Stimulated activated effector memory CD8-positive, alpha-beta T cell treated with anti-CD3 and anti-CD28 coated beads, Interleukin-12 subunit alpha, Interleukin-12 subunit beta, amount 100 ng/mL, for 72 hours (primary cell): Measurements from ENCODE around the gene EP300.
A peak's percentile ranks its signal among the peaks of the same experiment; 100 is the strongest.

ENCODE experiments used
- ATAC-seq: fragments of 150-1000 bp; cut with Tn5 transposase; 2 replicates; pipeline ENCODE4 v1.10.0; 2021
- DNase-seq, 2 donors: peaks; one replicate each; pipeline ENCODE4 v3.0.0; 2021 to 2022; ENCODE audit warnings: low spot score in 2 of 2
- H3K27ac Mint-ChIP-seq: one replicate; pipeline ENCODE4 v1.8.0; 2022; ENCODE audit warnings: mild to moderate bottlenecking, mixed read lengths
- H3K36me3 Mint-ChIP-seq: one replicate; pipeline ENCODE4 v1.8.0; 2022; ENCODE audit warnings: mild to moderate bottlenecking, mixed read lengths
- H3K4me1 Mint-ChIP-seq: one replicate; pipeline ENCODE4 v1.8.0; 2022; ENCODE audit warnings: mixed read lengths
- H3K4me3 Mint-ChIP-seq: one replicate; pipeline ENCODE4 v1.8.0; 2022; ENCODE audit warnings: mild to moderate bottlenecking, mixed read lengths
- H3K9me3 Mint-ChIP-seq: one replicate; pipeline ENCODE4 v1.8.0; 2022; ENCODE audit warnings: mixed read lengths

EP300 gene

DNA sequence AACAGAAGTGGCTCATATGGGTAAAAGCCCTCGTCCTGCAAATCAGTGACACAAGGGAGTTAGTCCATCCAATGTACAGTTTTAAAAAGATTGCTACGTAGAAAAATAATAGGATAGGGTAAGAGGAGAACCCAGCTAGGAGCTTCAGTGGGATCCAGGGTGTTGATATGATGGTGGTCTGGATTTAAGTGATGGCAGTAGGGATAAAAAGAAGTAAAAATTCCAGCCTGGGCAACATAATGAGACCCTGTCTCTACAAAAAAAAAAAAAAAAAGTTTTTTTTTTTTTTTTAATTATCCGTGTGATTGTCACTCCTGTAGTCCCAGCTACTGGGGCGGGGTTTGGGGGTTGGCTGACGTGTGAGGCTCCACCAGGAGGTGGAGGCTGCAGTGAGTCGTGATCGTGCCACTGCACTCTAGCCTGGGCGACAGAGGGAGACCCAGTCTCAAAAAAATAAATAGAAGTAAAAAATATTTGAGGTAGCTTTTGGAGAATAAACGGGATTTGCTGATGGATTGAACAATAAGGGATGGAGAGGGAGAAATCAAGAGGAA is 105.7 kb downstream of the EP300 start:
- Mint-ChIP-seq H3K4me3 (peak overlapping the region; percentile 78), H3K9me3 (no peaks in the 10 kb centered on the region), H3K36me3 (no peaks in the 10 kb centered on the region), H3K4me1 (peaks cover 10% of the 10 kb centered on the region), H3K27ac (peak overlapping the region; percentile 12)
- peak; percentile 18 to 62 for DNase-seq
- ATAC-seq: peak; percentile 64

DNA sequence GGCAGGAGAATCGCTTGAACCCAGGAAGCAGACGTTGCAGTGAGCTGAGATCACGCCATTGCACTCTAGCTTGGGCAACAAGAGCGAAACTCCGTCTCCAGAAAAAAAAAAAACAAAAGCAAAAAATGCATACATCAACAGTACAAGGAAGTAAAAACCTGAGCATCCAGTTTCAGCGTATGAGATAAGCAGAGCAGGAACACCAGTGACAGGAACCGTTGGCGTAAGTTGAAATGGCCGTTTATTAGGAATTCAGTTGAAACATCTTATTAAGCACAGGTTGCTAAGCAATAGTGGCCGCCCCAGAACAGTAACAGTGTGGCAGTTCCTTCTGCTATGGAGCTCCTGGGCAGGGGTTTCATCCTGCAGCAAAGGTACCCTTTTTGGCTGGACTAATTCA is 108.7 kb downstream of the EP300 start:
- no peaks in the 10 kb centered on the region for H3K9me3 Mint-ChIP-seq
- peaks cover 8% of the 10 kb centered on the region for H3K36me3 Mint-ChIP-seq

GRCh38 chr22:41203118-41203517 is 110.7 kb downstream of the EP300 start:
- peaks cover 20% of the 10 kb centered on the region for H3K4me1 Mint-ChIP-seq
- H3K36me3 Mint-ChIP-seq: peaks cover 20% of the 10 kb centered on the region
- H3K4me3 Mint-ChIP-seq: no peak overlapping the region
- no peaks in the 10 kb centered on the region for H3K9me3 Mint-ChIP-seq
- H3K27ac Mint-ChIP-seq: no peak overlapping the region
- ATAC-seq (no peak), DNase-seq (no peak)

More for the DNA sequence above, 108.7 kb downstream of the EP300 start:
- Mint-ChIP-seq H3K4me3 (no peak overlapping the region), H3K4me1 (peaks cover 26% of the 10 kb centered on the region), H3K27ac (no peak overlapping the region)
- no peak for DNase-seq
- ATAC-seq: no peak

- DNase-seq: no peak
- Mint-ChIP-seq H3K36me3 (peaks cover 24% of the 10 kb centered on the region), H3K4me1 (peaks cover 15% of the 10 kb centered on the region), H3K27ac (peak overlapping the region; percentile 48), H3K9me3 (no peaks in the 10 kb centered on the region), H3K4me3 (no peak overlapping the region)
- ATAC-seq: no peak
Observed at GRCh38 chr22:41204066-41204465, 111.7 kb downstream of the EP300 start.

DNA sequence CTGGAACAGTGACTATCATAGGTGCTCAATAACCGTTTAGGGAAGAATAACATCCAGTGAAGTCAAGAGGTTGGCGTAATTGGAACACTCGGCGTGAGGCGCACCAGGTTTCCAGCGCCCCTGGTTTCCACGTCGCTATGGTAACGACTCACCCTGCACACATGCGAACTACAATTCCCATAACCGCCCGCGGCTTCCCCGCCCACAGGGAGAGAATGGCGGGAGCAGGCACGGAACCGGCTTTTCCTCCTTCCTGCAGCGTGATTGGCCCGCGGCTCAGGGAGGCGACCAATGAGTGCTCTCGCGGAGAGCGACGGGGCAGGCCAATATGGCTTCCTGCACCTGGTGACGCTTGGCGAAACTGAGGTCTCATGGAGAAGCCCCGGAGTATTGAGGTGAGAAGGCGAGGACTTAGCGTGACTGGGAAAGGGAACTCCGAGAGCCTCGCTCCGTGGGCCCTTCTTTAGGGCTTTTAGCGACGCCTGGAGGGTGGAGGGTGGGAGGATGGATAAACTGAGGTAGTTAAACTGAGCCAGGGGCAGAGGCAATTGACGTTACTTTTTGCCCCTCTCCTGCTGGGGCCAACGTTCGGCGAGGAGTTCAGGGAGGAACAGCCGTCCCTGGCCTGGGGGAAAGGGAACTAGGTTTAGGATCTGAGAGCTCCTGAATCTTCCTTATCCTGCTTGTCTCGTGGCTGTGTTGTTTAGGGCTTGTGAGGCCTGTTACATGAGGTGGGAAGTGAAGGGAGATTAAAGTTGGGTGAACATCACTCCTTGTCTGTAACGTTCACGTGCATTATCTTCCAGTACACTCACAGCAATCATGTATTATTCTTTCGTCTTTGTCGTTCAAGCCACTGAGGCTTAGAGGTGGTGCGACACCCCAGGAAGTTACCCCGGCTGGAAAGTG is 112.9 kb downstream of the EP300 start, which contains the start of gene L3MBTL2:
L3MBTL2 (plus strand) TSS at position 321 of the 909 bp plus-strand sequence; CDS start at position 372, 51 bp downstream.
- H3K4me3 Mint-ChIP-seq: peak within 1 kb of the TSS; percentile 89
- DNase-seq (peak; percentile 95 to 98), ATAC-seq (peak; percentile 100)
- H3K9me3 Mint-ChIP-seq: no peaks in the 10 kb centered on the region
- H3K36me3 Mint-ChIP-seq: peaks cover 36% of the 10 kb centered on the region
- H3K4me1 Mint-ChIP-seq: peaks cover 21% of the 10 kb centered on the region
- H3K27ac Mint-ChIP-seq: peak within 1 kb of the TSS; percentile 95

- ATAC-seq: no peak
- Mint-ChIP-seq H3K4me1 (peaks cover 21% of the 10 kb centered on the region), H3K4me3 (peak overlapping the region; percentile 89), H3K9me3 (no peaks in the 10 kb centered on the region), H3K27ac (no peak overlapping the region), H3K36me3 (peaks cover 51% of the 10 kb centered on the region)
- DNase-seq: no peak
Observed at GRCh38 chr22:41206719-41207118, 114.3 kb downstream of the EP300 start.

DNA sequence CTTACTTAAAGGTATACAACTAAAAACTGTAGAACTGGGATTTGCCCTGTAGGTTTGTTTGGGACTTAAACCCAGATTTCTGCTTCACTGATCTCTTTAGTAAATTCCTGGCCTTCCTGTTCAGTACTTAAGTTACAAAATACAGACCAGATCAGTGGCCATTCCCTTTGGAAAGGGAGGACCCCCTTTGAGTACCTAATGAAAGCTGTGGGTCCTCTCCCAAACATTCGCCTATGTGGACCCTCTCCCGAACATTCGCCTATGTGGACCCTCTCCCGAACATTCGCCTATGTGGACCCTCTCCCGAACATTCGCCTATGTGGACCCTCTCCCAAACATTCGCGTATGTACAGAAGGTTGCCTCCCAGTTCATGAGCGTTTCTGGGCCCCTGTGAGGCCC is 123.0 kb downstream of the EP300 start:
- H3K4me1 Mint-ChIP-seq: peaks cover 13% of the 10 kb centered on the region
- H3K36me3 Mint-ChIP-seq: peaks cover 78% of the 10 kb centered on the region
- DNase-seq: no peak
- no peaks in the 10 kb centered on the region for H3K9me3 Mint-ChIP-seq
- H3K27ac Mint-ChIP-seq: peak overlapping the region; percentile 48
- no peak overlapping the region for H3K4me3 Mint-ChIP-seq
- no peak for ATAC-seq

GRCh38 chr22:41215926-41216325 is 123.5 kb downstream of the EP300 start:
- H3K27ac Mint-ChIP-seq: peak overlapping the region; percentile 48
- no peak for ATAC-seq
- H3K4me1 Mint-ChIP-seq: peaks cover 13% of the 10 kb centered on the region
- no peak for DNase-seq
- peaks cover 78% of the 10 kb centered on the region for H3K36me3 Mint-ChIP-seq
- H3K9me3 Mint-ChIP-seq: no peaks in the 10 kb centered on the region
- no peak overlapping the region for H3K4me3 Mint-ChIP-seq

GRCh38 chr22:41216984-41217383 is 124.6 kb downstream of the EP300 start:
- no peak for ATAC-seq
- Mint-ChIP-seq H3K9me3 (no peaks in the 10 kb centered on the region), H3K27ac (peak overlapping the region; percentile 87), H3K4me1 (peaks cover 18% of the 10 kb centered on the region), H3K36me3 (peaks cover 78% of the 10 kb centered on the region), H3K4me3 (peak overlapping the region; percentile 30)
- DNase-seq: no peak

GRCh38 chr22:41217553-41218157 is 125.3 kb downstream of the EP300 start:
- H3K4me1 Mint-ChIP-seq: peaks cover 18% of the 10 kb centered on the region
- H3K36me3 Mint-ChIP-seq: peaks cover 78% of the 10 kb centered on the region
- H3K4me3 Mint-ChIP-seq: peak overlapping the region; percentile 30
- H3K27ac Mint-ChIP-seq: peak overlapping the region; percentile 87
- peak; percentile 85 for ATAC-seq
- peak in 1 of 2 donors; percentile 60 for DNase-seq
- H3K9me3 Mint-ChIP-seq: no peaks in the 10 kb centered on the region

- H3K36me3 Mint-ChIP-seq: peaks cover 98% of the 10 kb centered on the region
- ATAC-seq (no peak), DNase-seq (no peak)
- H3K4me3 Mint-ChIP-seq: no peak overlapping the region
- H3K9me3 Mint-ChIP-seq: no peaks in the 10 kb centered on the region
- no peak overlapping the region for H3K27ac Mint-ChIP-seq
- peaks cover 7% of the 10 kb centered on the region for H3K4me1 Mint-ChIP-seq
Observed at GRCh38 chr22:41222846-41223507, 130.6 kb downstream of the EP300 start.

DNA sequence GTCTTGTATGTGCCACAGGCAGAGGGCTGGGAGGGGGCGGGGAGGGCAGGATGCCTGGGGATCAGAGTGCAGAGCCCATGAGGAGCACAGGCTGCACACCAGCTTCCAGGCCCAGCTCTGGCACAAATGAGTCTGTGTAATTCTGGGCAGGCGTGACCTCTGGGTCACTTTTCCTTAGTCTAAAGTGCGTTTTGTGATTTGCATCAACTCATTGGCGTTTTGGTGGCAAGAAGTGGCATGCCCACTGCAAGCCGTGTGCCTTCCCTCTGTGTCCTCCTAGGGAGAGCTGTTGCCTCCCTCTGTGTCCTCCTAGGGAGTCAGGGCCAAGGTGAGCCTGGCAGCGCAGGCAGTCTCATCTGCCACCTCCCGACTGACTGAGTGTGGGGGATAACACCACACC is 131.1 kb downstream of the EP300 start:
- Mint-ChIP-seq H3K4me1 (peaks cover 5% of the 10 kb centered on the region), H3K9me3 (no peaks in the 10 kb centered on the region), H3K27ac (no peak overlapping the region), H3K4me3 (no peak overlapping the region), H3K36me3 (peaks cover 96% of the 10 kb centered on the region)
- no peak for DNase-seq
- no peak for ATAC-seq

GRCh38 chr22:41226723-41227655 is 134.6 kb downstream of the EP300 start:
- no peak overlapping the region for H3K4me3 Mint-ChIP-seq
- H3K27ac Mint-ChIP-seq: peak overlapping the region; percentile 84
- H3K4me1 Mint-ChIP-seq: no peaks in the 10 kb centered on the region
- ATAC-seq (no peak), DNase-seq (no peak)
- peaks cover 85% of the 10 kb centered on the region for H3K36me3 Mint-ChIP-seq
- no peaks in the 10 kb centered on the region for H3K9me3 Mint-ChIP-seq

DNA sequence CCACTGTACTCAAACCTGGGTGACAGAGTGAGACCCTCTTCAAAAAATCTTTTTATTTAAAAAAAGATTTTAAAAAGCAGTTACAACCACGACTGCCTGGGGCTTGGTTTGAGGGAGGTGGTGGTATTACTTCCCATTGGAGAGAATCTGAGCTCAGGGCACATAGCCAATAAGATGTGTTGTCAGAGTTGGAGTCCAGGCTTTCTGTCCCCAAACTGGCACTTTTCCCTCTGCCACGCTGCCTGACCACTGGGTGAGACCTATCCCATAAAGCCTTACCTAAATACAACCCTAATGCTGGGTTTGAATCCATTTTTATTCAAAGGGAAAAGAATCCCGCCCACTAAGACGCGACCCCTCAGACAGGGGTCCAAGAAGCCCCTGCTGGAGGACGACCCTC is 136.8 kb downstream of the EP300 start:
- no peak for ATAC-seq
- no peak overlapping the region for H3K27ac Mint-ChIP-seq
- H3K9me3 Mint-ChIP-seq: no peaks in the 10 kb centered on the region
- DNase-seq: no peak
- H3K4me1 Mint-ChIP-seq: no peaks in the 10 kb centered on the region
- no peak overlapping the region for H3K4me3 Mint-ChIP-seq
- peaks cover 64% of the 10 kb centered on the region for H3K36me3 Mint-ChIP-seq
